Measurements from ENCODE around the gene AFG3L2.

- TF ChIP-seq CTCF (conservative IDR thresholded peaks at IDR 0.05 in 1 of 2, IDR thresholded peaks at IDR 0.05 in 1 of 2; ENCODE audit: extremely low read depth in 1 of 2, insufficient read depth in 1 of 2, low read depth in 1 of 2, low read length in 2 of 2): no peak
- no peak for TF ChIP-seq EZH2 (IDR thresholded peaks at IDR 0.05; ENCODE audit: borderline replicate concordance, low read length)
Measured at GRCh38 chr18:12372406-12372805, 4.6 kb downstream of the AFG3L2 start.

Data from mammary epithelial cell (primary cell).